ENCODE data around the gene GPR37. TPM values are rescaled to one million over a fixed set of nuclear protein-coding genes. Genes with fewer than 3 reads are reported as not detected.

The GPR37 gene
- total RNA-seq, 2 experiments from 2014 or later: not detected

- Mint-ChIP-seq H3K36me3 (ENCODE audit: low read depth) (no peaks in the 10 kb centered on the region), H3K9me3 (no peaks in the 10 kb centered on the region), H3K4me1 (no peaks in the 10 kb centered on the region), H3K27ac (no peak overlapping the region), H3K4me3 (no peak overlapping the region), H3K27me3 (no peaks in the 10 kb centered on the region)
- CTCF ChIA-PET: no interaction called here
- DNase-seq: no peak
- POLR2A ChIA-PET: no interaction called here
These were observed 18.5 kb downstream of the GPR37 start for GRCh38 chr7:124747072-124747471.

DNA sequence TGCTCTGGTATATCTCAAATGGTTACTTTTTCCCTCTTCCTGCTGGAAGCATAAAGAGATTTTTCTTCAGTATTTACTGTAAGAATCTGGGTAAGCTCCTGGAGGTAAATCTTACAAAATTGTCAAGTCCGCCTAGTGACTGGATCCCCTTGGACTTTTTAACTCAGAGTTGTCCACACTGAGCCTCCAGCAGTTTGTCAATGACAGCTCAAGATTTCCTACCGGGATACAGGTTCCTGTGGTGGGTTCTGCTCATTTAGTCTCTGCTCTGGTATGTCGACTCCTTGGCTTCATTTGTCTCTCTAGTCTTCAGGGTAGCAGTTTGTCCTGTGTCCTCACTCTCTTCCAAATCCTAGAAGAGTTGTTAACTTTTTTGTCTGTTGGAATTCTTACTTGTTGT, 27.0 kb downstream of the GPR37 start:
- Mint-ChIP-seq H3K36me3 (ENCODE audit: low read depth) (no peaks in the 10 kb centered on the region), H3K27ac (no peak overlapping the region), H3K4me1 (no peaks in the 10 kb centered on the region), H3K4me3 (no peak overlapping the region), H3K9me3 (no peaks in the 10 kb centered on the region), H3K27me3 (no peaks in the 10 kb centered on the region)
- no peak for DNase-seq
- CTCF ChIA-PET: no interaction called here
- POLR2A ChIA-PET: no interaction called here

DNA sequence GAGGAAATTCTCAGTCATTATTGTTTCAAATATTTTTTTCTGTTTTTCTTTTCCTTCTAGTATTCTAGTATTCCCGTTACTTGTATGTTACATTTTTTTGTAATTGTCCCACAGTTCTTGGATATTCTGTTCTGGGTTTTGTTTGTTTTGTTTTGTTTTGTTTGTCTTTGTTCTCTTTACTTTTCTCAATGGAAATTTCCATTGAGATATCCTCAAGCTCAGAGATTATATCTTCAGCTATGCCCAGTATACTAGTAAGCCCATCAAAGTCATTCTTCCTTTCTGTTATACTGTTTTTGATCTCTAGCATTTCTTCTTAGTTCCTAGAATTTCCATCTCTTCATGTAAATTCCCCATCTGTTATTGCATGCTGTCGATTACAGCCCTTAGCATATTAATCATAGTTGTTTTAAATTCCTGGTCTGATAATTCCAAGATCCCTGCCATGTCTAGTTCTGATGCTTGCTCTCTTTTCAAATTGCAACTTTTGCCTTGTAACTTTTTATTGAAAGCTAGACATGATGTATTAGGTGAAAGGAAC, 27.8 kb downstream of the GPR37 start:
- Mint-ChIP-seq H3K36me3 (ENCODE audit: low read depth) (no peaks in the 10 kb centered on the region), H3K4me1 (no peaks in the 10 kb centered on the region), H3K27ac (no peak overlapping the region), H3K9me3 (no peaks in the 10 kb centered on the region), H3K27me3 (no peaks in the 10 kb centered on the region), H3K4me3 (no peak overlapping the region)
- CTCF ChIA-PET: no interaction called here
- DNase-seq: no peak
- POLR2A ChIA-PET: no interaction called here

- Mint-ChIP-seq H3K36me3 (ENCODE audit: low read depth) (no peaks in the 10 kb centered on the region), H3K4me3 (no peak overlapping the region), H3K27ac (no peak overlapping the region), H3K9me3 (no peaks in the 10 kb centered on the region), H3K4me1 (no peaks in the 10 kb centered on the region), H3K27me3 (no peaks in the 10 kb centered on the region)
- ChIA-PET CTCF (no interaction called here), POLR2A (no interaction called here)
- no peak for DNase-seq
These were observed 37.0 kb downstream of the GPR37 start for GRCh38 chr7:124728610-124729009.

GRCh38 chr7:124724507-124725192, 40.9 kb downstream of the GPR37 start:
- Mint-ChIP-seq H3K27me3 (no peaks in the 10 kb centered on the region), H3K9me3 (no peaks in the 10 kb centered on the region), H3K4me1 (no peaks in the 10 kb centered on the region), H3K4me3 (no peak overlapping the region), H3K36me3 (ENCODE audit: low read depth) (no peaks in the 10 kb centered on the region), H3K27ac (no peak overlapping the region)
- ChIA-PET CTCF (interaction anchor here (0.6 kb wide), 1 partner anchor 55 kb away, joined by 4 read pairs; no protein-coding TSS in a partner anchor), POLR2A (no interaction called here)
- DNase-seq: no peak

DNA sequence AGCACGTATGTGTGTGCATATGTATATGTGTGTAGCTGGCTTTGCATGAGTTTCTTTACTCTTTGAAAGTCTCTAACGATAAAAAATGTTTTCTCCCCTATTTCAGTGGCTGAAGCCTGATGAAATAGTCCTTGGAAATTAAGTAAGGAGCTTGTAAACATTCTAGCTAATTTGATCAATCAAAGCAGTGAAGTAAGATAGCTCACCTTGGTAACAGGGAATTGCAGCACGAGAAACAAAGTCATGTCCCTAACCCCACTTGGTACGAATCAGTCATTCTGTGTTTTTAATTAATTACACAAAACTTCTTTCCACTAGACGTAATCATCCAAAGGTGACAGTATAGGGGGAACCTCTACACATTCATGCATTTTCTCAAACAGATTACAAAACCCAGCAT, 41.5 kb downstream of the GPR37 start:
- Mint-ChIP-seq H3K27ac (no peak overlapping the region), H3K4me1 (no peaks in the 10 kb centered on the region), H3K4me3 (no peak overlapping the region), H3K27me3 (no peaks in the 10 kb centered on the region), H3K9me3 (no peaks in the 10 kb centered on the region), H3K36me3 (ENCODE audit: low read depth) (no peaks in the 10 kb centered on the region)
- CTCF ChIA-PET: no interaction called here
- POLR2A ChIA-PET: no interaction called here
- DNase-seq: no peak

GRCh38 chr7:124723012-124723411, 42.6 kb downstream of the GPR37 start:
- no peak overlapping the region for H3K27ac Mint-ChIP-seq
- no peaks in the 10 kb centered on the region for H3K4me1 Mint-ChIP-seq
- ChIA-PET CTCF (no interaction called here), POLR2A (no interaction called here)
- DNase-seq: no peak
- H3K4me3 Mint-ChIP-seq: no peak overlapping the region
- no peaks in the 10 kb centered on the region for H3K27me3 Mint-ChIP-seq
- H3K9me3 Mint-ChIP-seq: no peaks in the 10 kb centered on the region
- H3K36me3 Mint-ChIP-seq (ENCODE audit: low read depth): no peaks in the 10 kb centered on the region

DNA sequence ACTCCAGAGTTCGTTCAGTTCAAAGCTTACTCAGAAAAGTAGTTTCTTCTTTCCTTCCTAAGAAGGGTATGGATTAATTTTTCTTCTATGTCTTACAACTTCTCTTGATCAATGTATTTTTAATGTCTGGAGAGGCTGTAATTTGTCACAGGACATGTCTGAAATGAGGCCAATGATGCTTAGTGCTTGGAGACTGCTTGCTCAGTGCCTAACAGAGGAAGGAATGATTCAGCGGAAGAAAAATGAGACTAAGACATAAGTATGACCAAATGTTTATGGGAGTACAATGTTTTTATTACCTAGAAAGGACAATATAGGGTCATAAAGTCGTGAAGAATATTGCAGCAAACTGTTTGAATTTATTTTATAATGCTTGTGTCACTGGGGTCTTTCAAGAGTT, 43.3 kb downstream of the GPR37 start:
- Mint-ChIP-seq H3K27ac (no peak overlapping the region), H3K36me3 (ENCODE audit: low read depth) (no peaks in the 10 kb centered on the region), H3K9me3 (no peaks in the 10 kb centered on the region), H3K27me3 (no peaks in the 10 kb centered on the region), H3K4me3 (no peak overlapping the region), H3K4me1 (no peaks in the 10 kb centered on the region)
- POLR2A ChIA-PET: no interaction called here
- CTCF ChIA-PET: no interaction called here
- DNase-seq: no peak

GRCh38 chr7:124720195-124720594, 45.4 kb downstream of the GPR37 start:
- H3K27ac Mint-ChIP-seq: no peak overlapping the region
- no peaks in the 10 kb centered on the region for H3K27me3 Mint-ChIP-seq
- H3K9me3 Mint-ChIP-seq: no peaks in the 10 kb centered on the region
- ChIA-PET CTCF (no interaction called here), POLR2A (no interaction called here)
- no peak for DNase-seq
- no peaks in the 10 kb centered on the region for H3K4me1 Mint-ChIP-seq
- H3K36me3 Mint-ChIP-seq (ENCODE audit: low read depth): no peaks in the 10 kb centered on the region
- no peak overlapping the region for H3K4me3 Mint-ChIP-seq

DNA sequence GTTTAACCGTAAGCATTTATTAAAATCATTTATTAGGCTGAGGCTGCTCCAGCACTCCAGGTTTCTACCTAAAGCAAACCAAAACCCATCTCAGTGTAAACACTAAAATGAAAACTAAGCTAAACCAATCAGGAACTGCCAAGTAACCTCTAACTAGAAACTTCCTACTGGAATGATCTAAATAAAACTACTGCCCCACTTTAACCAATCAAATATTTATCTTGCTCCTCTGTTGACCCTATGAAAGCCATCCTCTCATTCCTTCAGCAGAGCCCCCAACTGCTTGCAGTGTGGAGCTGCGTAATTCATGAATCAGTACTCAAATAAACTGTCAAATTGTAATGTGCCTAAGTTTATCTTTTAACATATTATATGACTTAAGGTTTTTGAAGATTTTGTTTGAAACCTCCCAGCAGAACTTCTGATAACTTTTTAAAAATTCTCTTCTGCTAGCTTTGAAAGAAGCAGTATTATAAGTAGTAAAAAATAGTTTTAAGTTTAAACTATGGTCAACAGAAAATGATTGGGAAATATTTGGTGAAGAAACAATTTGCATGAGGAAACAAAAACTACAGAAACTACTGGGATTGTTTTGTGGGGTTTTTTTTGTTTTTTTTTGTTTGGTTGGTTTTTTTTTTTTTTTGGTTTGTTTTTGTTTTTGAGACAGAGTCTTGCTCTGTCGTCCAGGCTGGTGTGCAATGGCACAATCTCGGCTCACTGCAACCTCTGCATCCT, 47.4 kb downstream of the GPR37 start:
- H3K4me1 Mint-ChIP-seq: no peaks in the 10 kb centered on the region
- ChIA-PET CTCF (no interaction called here), POLR2A (no interaction called here)
- no peaks in the 10 kb centered on the region for H3K27me3 Mint-ChIP-seq
- no peaks in the 10 kb centered on the region for H3K36me3 Mint-ChIP-seq (ENCODE audit: low read depth)
- H3K27ac Mint-ChIP-seq: no peak overlapping the region
- no peaks in the 10 kb centered on the region for H3K9me3 Mint-ChIP-seq
- H3K4me3 Mint-ChIP-seq: no peak overlapping the region
- DNase-seq: no peak

DNA sequence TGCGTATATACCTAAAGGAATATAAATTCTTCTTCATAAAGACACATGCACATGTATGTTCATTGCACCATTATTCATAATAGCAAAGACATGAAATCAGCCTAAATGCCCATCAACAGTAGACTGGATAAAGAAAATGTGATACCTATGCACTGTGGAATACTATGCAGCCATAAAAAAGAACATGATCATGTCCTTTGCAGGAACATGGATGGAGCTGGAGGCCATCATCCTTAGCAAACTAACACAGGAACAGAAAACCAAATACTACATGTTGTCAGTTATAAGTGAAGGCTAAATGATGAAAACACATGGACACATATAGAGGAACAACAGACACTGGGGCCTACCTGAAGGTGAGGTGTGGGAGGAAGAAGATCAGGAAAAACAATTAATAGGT, 48.7 kb downstream of the GPR37 start:
- H3K4me3 Mint-ChIP-seq: no peak overlapping the region
- no peaks in the 10 kb centered on the region for H3K36me3 Mint-ChIP-seq (ENCODE audit: low read depth)
- POLR2A ChIA-PET: no interaction called here
- H3K27ac Mint-ChIP-seq: no peak overlapping the region
- DNase-seq: no peak
- CTCF ChIA-PET: no interaction called here
- no peaks in the 10 kb centered on the region for H3K27me3 Mint-ChIP-seq
- no peaks in the 10 kb centered on the region for H3K4me1 Mint-ChIP-seq
- no peaks in the 10 kb centered on the region for H3K9me3 Mint-ChIP-seq

DNA sequence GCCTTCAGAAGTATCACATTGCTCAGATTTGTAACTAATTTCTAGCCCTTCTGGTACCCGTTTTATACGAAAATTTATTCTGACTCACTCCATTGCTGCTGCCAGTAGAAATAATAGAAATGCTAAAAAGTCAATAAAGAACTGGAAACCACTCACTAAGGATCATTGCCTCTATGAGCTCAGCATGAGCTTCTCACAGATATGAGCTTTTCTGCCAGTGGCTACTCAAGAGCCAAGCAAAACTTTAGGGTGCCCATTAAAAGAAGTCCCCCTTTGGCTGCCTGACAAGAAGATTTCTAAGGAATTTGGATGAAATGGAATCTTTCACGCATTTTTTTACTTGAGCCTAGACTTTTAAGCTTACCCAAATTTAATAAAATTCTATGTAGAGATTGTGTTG, 52.5 kb downstream of the GPR37 start:
- DNase-seq: no peak
- H3K4me1 Mint-ChIP-seq: no peaks in the 10 kb centered on the region
- H3K9me3 Mint-ChIP-seq: peaks cover 10% of the 10 kb centered on the region
- no peaks in the 10 kb centered on the region for H3K27me3 Mint-ChIP-seq
- no peaks in the 10 kb centered on the region for H3K36me3 Mint-ChIP-seq (ENCODE audit: low read depth)
- H3K27ac Mint-ChIP-seq: no peak overlapping the region
- ChIA-PET CTCF (no interaction called here), POLR2A (no interaction called here)
- H3K4me3 Mint-ChIP-seq: no peak overlapping the region

- no peak for DNase-seq
- no peaks in the 10 kb centered on the region for H3K4me1 Mint-ChIP-seq
- ChIA-PET CTCF (no interaction called here), POLR2A (no interaction called here)
- no peak overlapping the region for H3K4me3 Mint-ChIP-seq
- no peaks in the 10 kb centered on the region for H3K36me3 Mint-ChIP-seq (ENCODE audit: low read depth)
- H3K9me3 Mint-ChIP-seq: peaks cover 16% of the 10 kb centered on the region
- H3K27ac Mint-ChIP-seq: no peak overlapping the region
- H3K27me3 Mint-ChIP-seq: no peaks in the 10 kb centered on the region
These were observed 53.6 kb downstream of the GPR37 start for GRCh38 chr7:124712017-124712416.

- no peaks in the 10 kb centered on the region for H3K4me1 Mint-ChIP-seq
- H3K27me3 Mint-ChIP-seq: no peaks in the 10 kb centered on the region
- no peak overlapping the region for H3K27ac Mint-ChIP-seq
- ChIA-PET CTCF (no interaction called here), POLR2A (no interaction called here)
- DNase-seq: no peak
- H3K9me3 Mint-ChIP-seq: peaks cover 3% of the 10 kb centered on the region
- H3K36me3 Mint-ChIP-seq (ENCODE audit: low read depth): no peaks in the 10 kb centered on the region
- no peak overlapping the region for H3K4me3 Mint-ChIP-seq
These were observed 63.2 kb downstream of the GPR37 start for GRCh38 chr7:124702385-124702784.

Measured in activated CD4-positive, alpha-beta memory T cell treated with anti-CD3 and anti-CD28 coated beads, Interleukin-2, amount 10 ng/mL, durations not matched to agents 7 days and 5 days (primary cell).